Measurements from ENCODE around the gene TRABD.

DNA sequence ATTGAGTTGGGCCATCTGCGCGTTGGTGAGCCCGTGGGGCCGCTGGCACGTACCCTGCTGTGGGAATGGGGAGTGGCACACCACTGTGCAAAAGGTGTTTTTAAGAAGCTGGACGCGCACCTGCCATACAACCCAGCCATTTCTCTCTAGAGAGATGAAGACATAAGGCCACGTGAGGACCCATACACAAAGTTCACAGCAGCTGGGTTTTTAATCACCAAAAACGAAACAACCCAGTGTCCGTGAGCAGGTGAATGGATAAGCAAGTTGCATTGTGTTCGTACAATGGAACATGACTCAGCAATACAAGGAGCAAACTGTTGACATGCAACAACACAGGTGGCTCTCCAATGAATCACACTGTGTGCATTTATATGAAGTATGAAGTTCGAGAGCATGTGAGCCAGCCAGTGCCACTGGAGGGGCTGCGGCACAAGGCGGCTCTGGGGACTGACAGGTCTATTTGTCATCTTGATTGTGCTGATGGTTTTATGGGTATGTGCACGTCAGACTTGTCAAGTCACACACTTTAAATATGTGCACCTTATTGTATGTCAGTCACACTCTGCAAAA is 45.8 kb upstream of the TRABD start:
- TF ChIP-seq, protein P1, sequence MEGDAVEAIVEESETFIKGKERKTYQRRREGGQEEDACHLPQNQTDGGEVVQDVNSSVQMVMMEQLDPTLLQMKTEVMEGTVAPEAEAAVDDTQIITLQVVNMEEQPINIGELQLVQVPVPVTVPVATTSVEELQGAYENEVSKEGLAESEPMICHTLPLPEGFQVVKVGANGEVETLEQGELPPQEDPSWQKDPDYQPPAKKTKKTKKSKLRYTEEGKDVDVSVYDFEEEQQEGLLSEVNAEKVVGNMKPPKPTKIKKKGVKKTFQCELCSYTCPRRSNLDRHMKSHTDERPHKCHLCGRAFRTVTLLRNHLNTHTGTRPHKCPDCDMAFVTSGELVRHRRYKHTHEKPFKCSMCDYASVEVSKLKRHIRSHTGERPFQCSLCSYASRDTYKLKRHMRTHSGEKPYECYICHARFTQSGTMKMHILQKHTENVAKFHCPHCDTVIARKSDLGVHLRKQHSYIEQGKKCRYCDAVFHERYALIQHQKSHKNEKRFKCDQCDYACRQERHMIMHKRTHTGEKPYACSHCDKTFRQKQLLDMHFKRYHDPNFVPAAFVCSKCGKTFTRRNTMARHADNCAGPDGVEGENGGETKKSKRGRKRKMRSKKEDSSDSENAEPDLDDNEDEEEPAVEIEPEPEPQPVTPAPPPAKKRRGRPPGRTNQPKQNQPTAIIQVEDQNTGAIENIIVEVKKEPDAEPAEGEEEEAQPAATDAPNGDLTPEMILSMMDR (IDR thresholded peaks at IDR 0.05): no peak
- TF ChIP-seq POLR2A (IDR thresholded peaks at IDR 0.05): no peak
